Measurements from ENCODE around the gene PCDHB14.
"Not testable (repeated sequence)": the region's sequence is repeated elsewhere in the genome, so short reads cannot be mapped to it uniquely, and the experiment has no call there.

DNA sequence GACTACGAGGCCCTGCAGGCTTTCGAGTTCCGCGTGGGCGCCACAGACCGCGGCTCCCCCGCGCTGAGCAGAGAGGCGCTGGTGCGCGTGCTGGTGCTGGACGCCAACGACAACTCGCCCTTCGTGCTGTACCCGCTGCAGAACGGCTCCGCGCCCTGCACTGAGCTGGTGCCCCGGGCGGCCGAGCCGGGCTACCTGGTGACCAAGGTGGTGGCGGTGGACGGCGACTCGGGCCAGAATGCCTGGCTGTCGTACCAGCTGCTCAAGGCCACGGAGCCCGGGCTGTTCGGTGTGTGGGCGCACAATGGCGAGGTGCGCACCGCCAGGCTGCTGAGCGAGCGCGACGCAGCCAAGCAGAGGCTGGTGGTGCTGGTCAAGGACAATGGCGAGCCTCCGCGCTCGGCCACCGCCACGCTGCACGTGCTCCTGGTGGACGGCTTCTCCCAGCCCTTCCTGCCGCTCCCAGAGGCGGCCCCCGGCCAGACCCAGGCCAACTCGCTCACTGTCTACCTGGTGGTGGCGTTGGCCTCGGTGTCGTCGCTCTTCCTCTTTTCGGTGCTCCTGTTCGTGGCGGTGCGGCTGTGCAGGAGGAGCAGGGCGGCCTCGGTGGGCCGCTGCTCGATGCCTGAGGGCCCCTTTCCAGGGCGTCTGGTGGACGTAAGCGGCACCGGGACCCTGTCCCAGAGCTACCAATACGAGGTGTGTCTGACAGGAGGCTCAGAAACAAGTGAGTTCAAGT lies 38.9 kb upstream of the PCDHB14 start:
- not testable (repeated sequence) for TF ChIP-seq CTCF (conservative IDR thresholded peaks at IDR 0.05; ENCODE audit: low read depth, low read length); POLR2A (IDR thresholded peaks at IDR 0.05; ENCODE audit: low read depth, low read length); MXI1 (IDR thresholded peaks at IDR 0.05; ENCODE audit: borderline replicate concordance, low read depth, low read length); FOS (IDR thresholded peaks at IDR 0.05; ENCODE audit: low read depth, low read length); BHLHE40 (IDR thresholded peaks at IDR 0.05; ENCODE audit: low read depth, low read length); RAD21 (IDR thresholded peaks at IDR 0.05; ENCODE audit: low read length); RCOR1 (IDR thresholded peaks at IDR 0.05; ENCODE audit: insufficient replicate concordance, low read length); CEBPB (IDR thresholded peaks at IDR 0.05; ENCODE audit: low read depth, low read length); CHD1 (IDR thresholded peaks at IDR 0.05; ENCODE audit: low read depth, low read length); USF2 (IDR thresholded peaks at IDR 0.05; ENCODE audit: low read depth, low read length)

All from IMR-90 (cell line).